Stomach (tissue), 4 donors: ENCODE results near the gene HSPA4L.

Experiments
- EP300 ChIP-seq: sonication (generic); formaldehyde crosslinking; IDR thresholded peaks from one replicate; pipeline ENCODE4 v1.6.1; 2017; ENCODE audit warnings: antibody characterized with exemption
- POLR2A ChIP-seq, 4 donors: fragments of 450-650 bp; IDR thresholded peaks; one replicate each; pipeline ENCODE4 v1.6.1; 2016; ENCODE audit warnings: antibody characterized with exemption in 4 of 4, control low read depth in 2 of 4, mild to moderate bottlenecking in 1 of 4, moderate library complexity in 1 of 4
- POLR2AphosphoS5 ChIP-seq, 3 donors: sonication (generic); formaldehyde crosslinking; IDR thresholded peaks; one replicate each; pipeline ENCODE4 v1.6.1; 2016; ENCODE audit warnings: antibody characterized with exemption in 3 of 3
- TF ChIP-seq, protein P1 (sequence below), 7 experiments: fragments of 450-650 bp in 4 of 7; fragments of 200-600 bp in 3 of 7; sonication (generic) in 3 of 7; IDR thresholded peaks; one replicate each; pipeline ENCODE4 v1.5.1; 2016 to 2019; ENCODE audit warnings: antibody characterized with exemption in 7 of 7, control low read depth in 2 of 7, mild to moderate bottlenecking in 1 of 7

DNA sequence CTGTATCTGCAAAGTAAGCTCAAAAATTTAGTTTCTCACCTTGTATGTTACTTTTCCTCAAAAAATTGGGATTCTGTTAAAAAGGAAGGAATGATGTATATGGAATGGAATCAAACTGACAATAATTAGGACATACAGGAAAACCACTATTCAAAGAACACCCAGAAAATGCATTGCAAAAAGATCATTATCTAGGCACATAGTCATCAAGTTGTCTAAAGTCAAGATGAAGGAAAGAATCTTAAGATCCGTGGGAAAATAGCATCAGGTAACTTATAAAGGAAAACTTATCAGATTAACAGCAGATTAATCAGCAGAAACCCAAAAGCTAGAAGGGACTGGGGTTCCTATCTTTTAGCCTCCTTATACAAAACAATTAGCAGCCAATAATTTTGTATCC, 75.5 kb downstream of the HSPA4L start:
- TF ChIP-seq, protein P1, sequence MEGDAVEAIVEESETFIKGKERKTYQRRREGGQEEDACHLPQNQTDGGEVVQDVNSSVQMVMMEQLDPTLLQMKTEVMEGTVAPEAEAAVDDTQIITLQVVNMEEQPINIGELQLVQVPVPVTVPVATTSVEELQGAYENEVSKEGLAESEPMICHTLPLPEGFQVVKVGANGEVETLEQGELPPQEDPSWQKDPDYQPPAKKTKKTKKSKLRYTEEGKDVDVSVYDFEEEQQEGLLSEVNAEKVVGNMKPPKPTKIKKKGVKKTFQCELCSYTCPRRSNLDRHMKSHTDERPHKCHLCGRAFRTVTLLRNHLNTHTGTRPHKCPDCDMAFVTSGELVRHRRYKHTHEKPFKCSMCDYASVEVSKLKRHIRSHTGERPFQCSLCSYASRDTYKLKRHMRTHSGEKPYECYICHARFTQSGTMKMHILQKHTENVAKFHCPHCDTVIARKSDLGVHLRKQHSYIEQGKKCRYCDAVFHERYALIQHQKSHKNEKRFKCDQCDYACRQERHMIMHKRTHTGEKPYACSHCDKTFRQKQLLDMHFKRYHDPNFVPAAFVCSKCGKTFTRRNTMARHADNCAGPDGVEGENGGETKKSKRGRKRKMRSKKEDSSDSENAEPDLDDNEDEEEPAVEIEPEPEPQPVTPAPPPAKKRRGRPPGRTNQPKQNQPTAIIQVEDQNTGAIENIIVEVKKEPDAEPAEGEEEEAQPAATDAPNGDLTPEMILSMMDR (IDR thresholded peaks at IDR 0.05): no peak
- no peak for TF ChIP-seq POLR2AphosphoS5 (IDR thresholded peaks at IDR 0.05)
- no peak for TF ChIP-seq POLR2A (IDR thresholded peaks at IDR 0.05)
- TF ChIP-seq EP300: no peak
